ENCODE results near the gene LRRC27.

The LRRC27 gene

GRCh38 chr10:132361581-132362101 lies 29.6 kb downstream of the LRRC27 start:
- no peak overlapping the region for H3K4me3 ChIP-seq (ENCODE audit: low read length)
- DNase-seq (ENCODE audit: low read depth) = no peak
- no peak for TF ChIP-seq CTCF (conservative IDR thresholded peaks at IDR 0.05; ENCODE audit: low read length)

- no peak for TF ChIP-seq CTCF (conservative IDR thresholded peaks at IDR 0.05; ENCODE audit: low read length)
- DNase-seq (ENCODE audit: low read depth) = no peak
- H3K4me3 ChIP-seq (ENCODE audit: low read length) = no peak overlapping the region
Observed at GRCh38 chr10:132362151-132362611, 30.2 kb downstream of the LRRC27 start.

- no peak overlapping the region for H3K4me3 ChIP-seq (ENCODE audit: low read length)
- DNase-seq (ENCODE audit: low read depth) = no peak
- no peak for TF ChIP-seq CTCF (conservative IDR thresholded peaks at IDR 0.05; ENCODE audit: low read length)
Observed at GRCh38 chr10:132363376-132363775, 31.4 kb downstream of the LRRC27 start.

GRCh38 chr10:132363921-132364593 lies 32.1 kb downstream of the LRRC27 start:
- TF ChIP-seq CTCF (conservative IDR thresholded peaks at IDR 0.05; ENCODE audit: low read length) = no peak
- no peak overlapping the region for H3K4me3 ChIP-seq (ENCODE audit: low read length)
- peak; percentile 16 for DNase-seq (ENCODE audit: low read depth)

- H3K4me3 ChIP-seq (ENCODE audit: low read length) = no peak overlapping the region
- no peak for DNase-seq (ENCODE audit: low read depth)
- no peak for TF ChIP-seq CTCF (conservative IDR thresholded peaks at IDR 0.05; ENCODE audit: low read length)
Observed at GRCh38 chr10:132364594-132364970, 32.6 kb downstream of the LRRC27 start.

- no peak overlapping the region for H3K4me3 ChIP-seq (ENCODE audit: low read length)
- no peak for DNase-seq (ENCODE audit: low read depth)
- TF ChIP-seq CTCF (conservative IDR thresholded peaks at IDR 0.05; ENCODE audit: low read length) = no peak
Observed at GRCh38 chr10:132365102-132365501, 33.1 kb downstream of the LRRC27 start.

GRCh38 chr10:132366006-132366405 lies 34.0 kb downstream of the LRRC27 start:
- no peak for DNase-seq (ENCODE audit: low read depth)
- H3K4me3 ChIP-seq (ENCODE audit: low read length) = no peak overlapping the region
- TF ChIP-seq CTCF (conservative IDR thresholded peaks at IDR 0.05; ENCODE audit: low read length) = no peak
